BJ (cell line): ENCODE data around the gene TXN2. TPM values are rescaled to one million over a fixed set of nuclear protein-coding genes. Genes with fewer than 3 reads are reported as not detected.
A peak's percentile ranks its signal among the peaks of the same experiment; 100 is the strongest.

ENCODE experiments used
- CTCF ChIA-PET: fragments of 350-600 bp; formaldehyde crosslinking; extraction: SDS; loops from one replicate; lab custom pipeline; 2021; ENCODE audit warnings: antibody characterized with exemption, inconsistent platforms; lab: Yijun Ruan, JAX
- POLR2A ChIA-PET: fragments of 300-600 bp; sonication (Branson Sonifier 250); formaldehyde crosslinking; extraction: SDS; loops from one replicate; lab custom pipeline; 2021; ENCODE audit warnings: antibody characterized with exemption; lab: Charles Lee
- DNase-seq: peaks from one replicate; pipeline ENCODE4 v3.0.0-alpha.2; 2011; ENCODE audit warnings: low read depth
- H3K27me3 ChIP-seq: 2 replicates; pipeline ENCODE4 v1.6.0; 2011; ENCODE audit warnings: low read length; ENCODE audit not compliant: control insufficient read depth, insufficient read depth
- H3K36me3 ChIP-seq: 2 replicates; pipeline ENCODE4 v1.5.1; 2011; ENCODE audit warnings: low read length; ENCODE audit not compliant: control insufficient read depth, insufficient read depth
- H3K4me3 ChIP-seq: 2 replicates; pipeline ENCODE4 v1.5.1; 2011; ENCODE audit warnings: low read depth, mild to moderate bottlenecking, control low read depth, low read length
- polyA plus RNA-seq: library from polyadenylated mRNA; depleted of rRNA; stranded (reverse); fragments of >200 nt; gene quantifications from 2 replicates; pipeline ENCODE4 v1.2.3, GENCODE V29; 2011
- TF ChIP-seq, protein P1 (sequence below): IDR thresholded peaks from 2 replicates; pipeline ENCODE4 v1.5.1; 2011; ENCODE audit warnings: low read depth, mild to moderate bottlenecking, control low read depth, inconsistent platforms, low read length, moderate library complexity; ENCODE audit not compliant: insufficient read depth

The TXN2 gene
- polyA plus RNA-seq, 1 experiment = 192 TPM

DNA sequence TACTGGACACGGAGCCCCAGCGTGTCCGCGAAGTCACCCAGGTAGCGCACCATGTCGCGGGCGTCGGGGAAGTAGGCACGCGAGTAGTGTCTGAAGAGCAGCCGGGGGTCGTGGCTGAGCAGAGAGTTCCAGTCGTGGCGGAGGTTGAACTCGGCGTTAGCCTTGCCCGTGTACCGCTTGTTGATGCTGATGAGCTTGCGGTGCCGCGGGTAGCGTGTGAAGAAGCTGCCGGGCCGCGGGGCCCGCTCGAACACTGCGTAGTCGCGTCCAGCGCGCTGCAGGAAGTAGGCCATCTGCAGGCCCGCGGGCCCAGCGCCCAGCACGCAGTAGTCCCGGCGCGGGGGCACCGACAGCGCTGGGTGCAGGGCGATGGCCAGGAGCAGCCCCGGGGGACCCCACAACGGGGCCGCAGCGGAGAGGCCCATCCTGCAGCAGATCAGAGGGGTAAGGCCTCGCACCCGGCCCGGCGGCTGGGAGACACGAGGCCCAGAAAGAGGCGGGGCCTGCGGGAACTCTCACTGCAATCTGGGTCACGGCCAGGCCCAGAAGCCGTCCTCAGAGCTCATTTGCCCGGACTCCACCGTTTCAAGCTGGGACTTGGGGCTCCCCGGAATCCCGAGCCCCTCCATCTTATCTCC lies 24.7 kb upstream of the TXN2 start:
- peak overlapping the region; percentile 53 for H3K4me3 ChIP-seq
- TF ChIP-seq, protein P1, sequence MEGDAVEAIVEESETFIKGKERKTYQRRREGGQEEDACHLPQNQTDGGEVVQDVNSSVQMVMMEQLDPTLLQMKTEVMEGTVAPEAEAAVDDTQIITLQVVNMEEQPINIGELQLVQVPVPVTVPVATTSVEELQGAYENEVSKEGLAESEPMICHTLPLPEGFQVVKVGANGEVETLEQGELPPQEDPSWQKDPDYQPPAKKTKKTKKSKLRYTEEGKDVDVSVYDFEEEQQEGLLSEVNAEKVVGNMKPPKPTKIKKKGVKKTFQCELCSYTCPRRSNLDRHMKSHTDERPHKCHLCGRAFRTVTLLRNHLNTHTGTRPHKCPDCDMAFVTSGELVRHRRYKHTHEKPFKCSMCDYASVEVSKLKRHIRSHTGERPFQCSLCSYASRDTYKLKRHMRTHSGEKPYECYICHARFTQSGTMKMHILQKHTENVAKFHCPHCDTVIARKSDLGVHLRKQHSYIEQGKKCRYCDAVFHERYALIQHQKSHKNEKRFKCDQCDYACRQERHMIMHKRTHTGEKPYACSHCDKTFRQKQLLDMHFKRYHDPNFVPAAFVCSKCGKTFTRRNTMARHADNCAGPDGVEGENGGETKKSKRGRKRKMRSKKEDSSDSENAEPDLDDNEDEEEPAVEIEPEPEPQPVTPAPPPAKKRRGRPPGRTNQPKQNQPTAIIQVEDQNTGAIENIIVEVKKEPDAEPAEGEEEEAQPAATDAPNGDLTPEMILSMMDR = no peak
- DNase-seq = no peak
- no peaks in the 10 kb centered on the region for H3K27me3 ChIP-seq
- ChIA-PET POLR2A (no interaction called here), CTCF (interaction anchor here (0.7 kb wide), 1 partner anchor 268 kb away, joined by 3 read pairs; no protein-coding TSS in a partner anchor)
- no peaks in the 10 kb centered on the region for H3K36me3 ChIP-seq

GRCh38 chr22:36497910-36498665 lies 16.6 kb upstream of the TXN2 start:
- Histone ChIP-seq H3K4me3 (no peak overlapping the region), H3K36me3 (no peaks in the 10 kb centered on the region; the same call in none of the 2 replicates), H3K27me3 (no peaks in the 10 kb centered on the region)
- ChIA-PET POLR2A (no interaction called here), CTCF (interaction anchor here (0.9 to 1.4 kb wide), 2 partner anchors 10 to 13 kb away, joined by 5 to 7 read pairs; no protein-coding TSS in a partner anchor)
- TF ChIP-seq, protein P1 = no peak
- no peak for DNase-seq

GRCh38 chr22:36493690-36494110 lies 12.3 kb upstream of the TXN2 start:
- CTCF ChIA-PET = interaction anchor here (0.6 to 1.4 kb wide), 2 partner anchors 193 to 363 kb away, joined by 4 read pairs; no protein-coding TSS in a partner anchor
- TF ChIP-seq, protein P1 = no peak
- DNase-seq = no peak
- Histone ChIP-seq H3K36me3 (no peaks in the 10 kb centered on the region; the same call in none of the 2 replicates), H3K4me3 (no peak overlapping the region), H3K27me3 (no peaks in the 10 kb centered on the region)
- POLR2A ChIA-PET = no interaction called here

DNA sequence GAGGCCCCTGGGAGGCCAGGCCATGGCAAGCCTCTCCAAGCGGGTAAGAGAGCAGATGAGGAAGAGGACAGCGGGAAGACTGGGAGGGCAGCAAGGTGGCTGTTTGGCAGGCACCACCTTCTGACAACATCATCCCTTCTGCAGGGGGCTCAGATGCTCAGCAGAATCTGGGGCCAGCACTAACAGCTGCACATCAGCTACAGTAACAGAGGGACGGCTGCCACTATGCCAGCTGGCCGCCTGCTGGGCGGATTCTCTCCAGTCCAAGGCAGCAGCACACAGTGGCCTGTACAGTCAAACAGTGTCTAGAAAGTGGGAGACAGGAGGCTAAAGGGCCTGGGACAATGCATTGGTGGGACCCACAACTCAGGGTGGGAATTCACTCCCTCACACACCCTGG lies 10.7 kb upstream of the TXN2 start:
- H3K4me3 ChIP-seq = no peak overlapping the region
- no peaks in the 10 kb centered on the region for H3K27me3 ChIP-seq
- POLR2A ChIA-PET = no interaction called here
- no peak for DNase-seq
- TF ChIP-seq, protein P1 = no peak
- CTCF ChIA-PET = interaction anchor here (1.3 kb wide), 1 partner anchor 11 kb away, joined by 3 read pairs; no protein-coding TSS in a partner anchor
- H3K36me3 ChIP-seq = no peaks in the 10 kb centered on the region; the same call in 1 of the 2 replicates

- H3K36me3 ChIP-seq = no peaks in the 10 kb centered on the region; the same call in 1 of the 2 replicates
- DNase-seq = no peak
- CTCF ChIA-PET = interaction anchor here (0.6 kb wide), 1 partner anchor 364 kb away, joined by 3 read pairs; no protein-coding TSS in a partner anchor
- POLR2A ChIA-PET = interaction anchor here (0.6 kb wide), 1 partner anchor 157 kb away, joined by 5 read pairs; no protein-coding TSS in a partner anchor
- H3K27me3 ChIP-seq = no peaks in the 10 kb centered on the region
- no peak overlapping the region for H3K4me3 ChIP-seq
- TF ChIP-seq, protein P1 = no peak
These were observed 9.7 kb upstream of the TXN2 start for GRCh38 chr22:36491155-36491554.
